ENCODE measurements around the gene BPI. TPM values are rescaled to one million over a fixed set of nuclear protein-coding genes. Genes with fewer than 3 reads are reported as not detected.
"Not testable (repeated sequence)": the region's sequence is repeated elsewhere in the genome, so short reads cannot be mapped to it uniquely, and the experiment has no call there.

BPI gene
- total RNA-seq, 6 experiments from 2014 or later: 0.26 to 1.3 (median 0.60) TPM; not detected in 2

DNA sequence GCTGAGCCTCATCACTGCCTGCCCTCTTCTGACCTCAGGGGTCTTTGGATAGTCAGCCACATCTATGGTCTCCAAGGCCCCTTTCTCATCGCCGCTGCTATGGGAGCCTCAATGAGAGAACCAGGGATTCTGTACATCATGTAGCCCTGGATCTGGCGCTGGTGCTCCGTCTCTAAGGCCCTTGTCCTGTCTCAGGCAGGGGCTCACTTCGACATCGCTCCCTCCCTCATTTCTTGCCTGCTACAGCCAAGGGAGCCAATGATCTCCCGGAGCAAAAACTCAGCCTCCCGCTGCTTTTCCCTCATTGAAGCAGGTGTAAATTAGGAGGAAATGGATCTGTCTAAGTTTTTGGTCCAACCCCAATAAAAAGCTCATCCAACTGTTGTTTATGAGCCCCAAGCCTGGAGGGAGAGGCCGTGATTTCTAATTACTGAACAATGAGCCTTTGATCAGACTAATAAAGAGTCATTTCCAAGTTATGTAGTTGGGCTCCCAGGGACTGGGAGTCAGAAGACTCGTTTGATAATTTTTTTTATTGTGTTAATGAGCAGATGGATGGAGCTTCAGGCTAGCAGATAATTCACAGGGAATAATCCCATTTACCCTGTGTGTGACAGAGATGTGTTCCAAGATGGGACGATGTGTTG is 73.2 kb downstream of the BPI start:
- intact Hi-C loops (cut with DNase I): no loop called here
- no peaks in the 10 kb centered on the region for H3K9me3 ChIP-seq
- ATAC-seq (no peak), DNase-seq (no peak)
- H3K4me1 ChIP-seq: peaks cover 0 to 12% (median 6%) of the 10 kb centered on the region in 4 donors
- H3K27me3 ChIP-seq: no peaks in the 10 kb centered on the region
- H3K4me3 ChIP-seq: no peak overlapping the region
- no peak overlapping the region for H3K27ac ChIP-seq
- peaks cover 0 to 77% (median 35%) of the 10 kb centered on the region in 4 donors for H3K36me3 ChIP-seq
- WGBS (ENCODE audit: insufficient coverage, low coverage, low lambda C conversion rate, missing lambda C conversion rate): 88% methylated on average over 9 of the region's 11 CpGs
- TF ChIP-seq POLR2A (IDR thresholded peaks at IDR 0.05) (no peak), CTCF (IDR thresholded peaks at IDR 0.05) (no peak)

GRCh38 chr20:38377838-38378237 is 73.9 kb downstream of the BPI start:
- 95% methylated on average over 4 of the region's 5 CpGs for WGBS (ENCODE audit: insufficient coverage, low coverage, low lambda C conversion rate, missing lambda C conversion rate)
- intact Hi-C loops (cut with DNase I); H3K27me3 ChIP-seq; H3K4me1 ChIP-seq; H3K27ac ChIP-seq; ATAC-seq; DNase-seq; H3K9me3 ChIP-seq; H3K4me3 ChIP-seq: not testable (repeated sequence)
- TF ChIP-seq POLR2A (IDR thresholded peaks at IDR 0.05): peak; percentile 45
- H3K36me3 ChIP-seq: peaks cover 0 to 70% (median 31%) of the 10 kb centered on the region in 4 donors

DNA sequence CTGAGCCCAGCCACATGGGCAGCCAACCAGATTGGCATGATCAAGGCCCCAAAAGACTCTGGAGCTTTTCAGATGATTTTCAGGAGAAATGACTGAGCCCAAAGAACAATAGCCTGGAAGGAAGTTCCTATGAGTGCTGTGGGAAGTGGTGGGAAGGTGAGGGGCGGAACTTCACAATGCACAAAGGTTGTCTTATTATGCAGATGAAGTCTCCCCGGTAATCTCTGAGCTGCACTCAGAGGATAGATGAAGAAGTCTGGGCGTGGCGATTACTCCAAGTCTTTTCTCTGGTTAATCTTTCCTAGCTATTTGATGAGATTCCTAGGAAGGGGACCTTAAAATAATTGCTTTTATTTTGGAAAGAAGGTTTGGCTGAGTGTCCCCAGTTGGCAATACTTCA is 79.2 kb downstream of the BPI start:
- TF ChIP-seq CTCF (IDR thresholded peaks at IDR 0.05) (no peak), POLR2A (IDR thresholded peaks at IDR 0.05) (no peak)
- no peak overlapping the region for H3K27ac ChIP-seq
- H3K9me3 ChIP-seq: no peaks in the 10 kb centered on the region
- no peak overlapping the region for H3K4me3 ChIP-seq
- ATAC-seq (peak in 1 of 4 donors; percentile 5), DNase-seq (no peak)
- peaks cover 0 to 21% (median 9%) of the 10 kb centered on the region in 4 donors for H3K36me3 ChIP-seq
- intact Hi-C loops (cut with DNase I): no loop called here
- H3K4me1 ChIP-seq: no peaks in the 10 kb centered on the region
- 83% methylated on average over 3 of the region's 4 CpGs for WGBS (ENCODE audit: insufficient coverage, low coverage, low lambda C conversion rate, missing lambda C conversion rate)
- H3K27me3 ChIP-seq: no peaks in the 10 kb centered on the region

GRCh38 chr20:38386004-38386403 is 82.0 kb downstream of the BPI start:
- H3K9me3 ChIP-seq: no peaks in the 10 kb centered on the region
- no peaks in the 10 kb centered on the region for H3K27me3 ChIP-seq
- WGBS (ENCODE audit: insufficient coverage, low coverage, low lambda C conversion rate, missing lambda C conversion rate): 72% methylated on average over 8 of the region's 8 CpGs
- TF ChIP-seq POLR2A (IDR thresholded peaks at IDR 0.05) (no peak), CTCF (IDR thresholded peaks at IDR 0.05) (no peak)
- intact Hi-C loops (cut with DNase I): no loop called here
- ATAC-seq (no peak), DNase-seq (no peak)
- no peaks in the 10 kb centered on the region for H3K4me1 ChIP-seq
- H3K36me3 ChIP-seq: peaks cover 0 to 8% (median 4%) of the 10 kb centered on the region in 4 donors
- H3K4me3 ChIP-seq: no peak overlapping the region
- H3K27ac ChIP-seq: no peak overlapping the region

DNA sequence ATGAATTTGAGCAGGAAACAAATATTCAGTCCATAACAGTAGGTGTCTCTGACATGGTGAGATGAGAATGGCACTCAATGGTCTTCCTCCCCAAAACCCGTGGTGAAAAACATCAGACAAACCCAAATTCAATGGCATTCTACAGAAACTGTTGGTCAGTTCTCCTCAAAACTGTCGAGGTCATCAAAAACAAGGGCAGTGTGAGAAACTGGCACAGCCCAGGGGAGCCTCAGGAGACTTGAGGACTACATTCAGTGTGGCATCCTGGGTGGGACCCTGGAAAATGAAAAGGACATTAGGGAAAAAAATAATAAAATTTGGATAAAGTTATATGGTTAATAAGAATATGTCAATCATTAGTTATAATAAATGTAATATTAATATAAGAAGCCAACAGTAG is 82.9 kb downstream of the BPI start:
- intact Hi-C loops (cut with DNase I): no loop called here

More for the DNA sequence above, 82.9 kb downstream of the BPI start:
- ATAC-seq (no peak), DNase-seq (no peak)
- H3K9me3 ChIP-seq: no peaks in the 10 kb centered on the region
- no peaks in the 10 kb centered on the region for H3K4me1 ChIP-seq
- TF ChIP-seq CTCF (IDR thresholded peaks at IDR 0.05): no peak
- no peak for TF ChIP-seq POLR2A (IDR thresholded peaks at IDR 0.05)
- no peak overlapping the region for H3K27ac ChIP-seq
- 60% methylated on average over 2 of the region's 2 CpGs for WGBS (ENCODE audit: insufficient coverage, low coverage, low lambda C conversion rate, missing lambda C conversion rate)
- no peaks in the 10 kb centered on the region for H3K27me3 ChIP-seq
- H3K4me3 ChIP-seq: no peak overlapping the region
- H3K36me3 ChIP-seq: peaks cover 0 to 7% (median 0%) of the 10 kb centered on the region in 4 donors

Other genes with a start within 250 kb of the BPI start
- 100 to 1,000 TPM; 135 to 940 (median 474) TPM for gene TGM2, start 138.9 kb upstream of the BPI start, total RNA-seq
- gene KIAA1755, start 43.4 kb upstream of the BPI start, total RNA-seq: 1 to 10 TPM in 4 of 6 experiments, under 1 TPM in 2; 0.06 to 2.7 (median 1.5) TPM
- gene LBP, start 42.3 kb downstream of the BPI start, total RNA-seq: 1,000 to 10,000 TPM in 3 of 6 experiments, 100 to 1,000 TPM in 3; 380 to 2,142 (median 1,251) TPM
- 10 to 100 TPM in 2 of 6 experiments, 1 to 10 TPM in 4; 2.5 to 21.8 (median 8.5) TPM for gene SNHG17, start 131.2 kb downstream of the BPI start, total RNA-seq
- 10 to 100 TPM in 5 of 6 experiments, 1 to 10 TPM in 1; 9.7 to 16.0 (median 12.9) TPM for gene RALGAPB, start 168.7 kb downstream of the BPI start, total RNA-seq